Panc1 (cell line): ENCODE data around the gene PRM3.

Source experiments
- POLR2AphosphoS5 ChIP-seq: IDR thresholded peaks from 2 replicates; pipeline ENCODE4 v1.6.1; 2012; ENCODE audit warnings: mild to moderate bottlenecking, low read depth, low read length, moderate library complexity
- TF ChIP-seq, protein P1 (sequence below): fragments of 450-650 bp; IDR thresholded peaks from 2 replicates; pipeline ENCODE4 v1.5.1; 2017; ENCODE audit warnings: mild to moderate bottlenecking

DNA sequence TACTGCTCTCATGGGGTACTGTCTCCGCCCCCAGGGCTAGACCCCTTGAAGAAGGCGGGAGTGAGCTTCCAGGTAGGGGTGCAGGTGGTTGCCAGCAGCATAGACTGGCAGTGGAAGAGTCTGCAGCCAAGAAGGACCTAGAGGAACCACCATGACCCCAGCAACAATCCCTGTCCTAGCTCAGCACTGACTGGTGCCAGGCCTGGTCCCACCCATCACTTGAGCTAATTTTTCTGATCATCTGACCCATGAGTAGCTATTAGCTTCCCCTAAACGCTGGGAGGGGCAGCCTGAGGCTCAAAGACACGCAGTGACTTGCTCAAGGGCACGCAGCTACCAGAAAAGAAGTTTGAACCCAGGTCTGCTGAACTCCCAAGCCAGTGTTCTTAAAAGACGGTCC, 945 bp downstream of the PRM3 start:
- no peak for TF ChIP-seq POLR2AphosphoS5
- TF ChIP-seq, protein P1, sequence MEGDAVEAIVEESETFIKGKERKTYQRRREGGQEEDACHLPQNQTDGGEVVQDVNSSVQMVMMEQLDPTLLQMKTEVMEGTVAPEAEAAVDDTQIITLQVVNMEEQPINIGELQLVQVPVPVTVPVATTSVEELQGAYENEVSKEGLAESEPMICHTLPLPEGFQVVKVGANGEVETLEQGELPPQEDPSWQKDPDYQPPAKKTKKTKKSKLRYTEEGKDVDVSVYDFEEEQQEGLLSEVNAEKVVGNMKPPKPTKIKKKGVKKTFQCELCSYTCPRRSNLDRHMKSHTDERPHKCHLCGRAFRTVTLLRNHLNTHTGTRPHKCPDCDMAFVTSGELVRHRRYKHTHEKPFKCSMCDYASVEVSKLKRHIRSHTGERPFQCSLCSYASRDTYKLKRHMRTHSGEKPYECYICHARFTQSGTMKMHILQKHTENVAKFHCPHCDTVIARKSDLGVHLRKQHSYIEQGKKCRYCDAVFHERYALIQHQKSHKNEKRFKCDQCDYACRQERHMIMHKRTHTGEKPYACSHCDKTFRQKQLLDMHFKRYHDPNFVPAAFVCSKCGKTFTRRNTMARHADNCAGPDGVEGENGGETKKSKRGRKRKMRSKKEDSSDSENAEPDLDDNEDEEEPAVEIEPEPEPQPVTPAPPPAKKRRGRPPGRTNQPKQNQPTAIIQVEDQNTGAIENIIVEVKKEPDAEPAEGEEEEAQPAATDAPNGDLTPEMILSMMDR: no peak
